ENCODE results near the gene FABP6. TPM values are rescaled to one million over a fixed set of nuclear protein-coding genes. Genes with fewer than 3 reads are reported as not detected.

The FABP6 gene
- total and polyA plus RNA-seq, 4 donors = not detected

DNA sequence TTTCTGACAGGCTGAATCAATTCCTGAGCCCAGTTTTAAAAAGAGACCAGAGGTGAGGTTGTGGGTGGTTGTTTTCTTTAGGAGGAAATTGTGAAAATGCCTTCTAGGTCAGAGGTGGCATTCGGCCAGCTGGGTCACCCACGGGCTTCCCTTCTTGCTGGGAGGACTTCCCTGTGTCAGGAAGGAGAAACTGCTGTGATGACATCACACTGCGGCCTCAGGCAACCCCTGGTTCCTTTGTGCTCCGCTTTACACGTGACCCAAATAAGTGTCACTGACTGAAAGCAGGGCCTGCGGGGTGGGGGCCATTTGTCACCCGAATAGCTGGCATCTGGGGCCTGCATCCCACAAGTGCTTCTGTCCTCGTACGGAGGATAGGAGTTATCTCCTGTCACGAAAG lies 39.7 kb downstream of the FABP6 start:
- Histone ChIP-seq H3K27me3 (ENCODE audit: control insufficient read depth in 4 of 4, insufficient read depth in 4 of 4, low read length in 3 of 4) (no peaks in the 10 kb centered on the region), H3K9me3 (ENCODE audit: control insufficient read depth in 4 of 4, low read length in 3 of 4) (no peaks in the 10 kb centered on the region), H3K4me3 (ENCODE audit: low read depth in 1 of 3, low read length in 3 of 3) (no peak overlapping the region), H3K36me3 (ENCODE audit: control insufficient read depth in 4 of 4, insufficient read depth in 3 of 4, low read depth in 1 of 4, low read length in 3 of 4) (no peaks in the 10 kb centered on the region), H3K9ac (ENCODE audit: low read depth in 1 of 2, low read length in 2 of 2) (no peak overlapping the region), H3K27ac (ENCODE audit: low read depth in 1 of 2, low read length in 2 of 2) (peak overlapping the region; percentile 59 to 63), H3K4me1 (ENCODE audit: control insufficient read depth in 4 of 4, insufficient read depth in 4 of 4, low read length in 3 of 4) (peaks cover 0 to 11% (median 1%) of the 10 kb centered on the region in 4 donors)
- DNase-seq (ENCODE audit: low spot score) = peak; percentile 55
- peak in 1 of 2 donors; percentile 20 for TF ChIP-seq JUND (IDR thresholded peaks at IDR 0.05)
- TF ChIP-seq NR2F2 (IDR thresholded peaks at IDR 0.05) = peak; percentile 89
- TF ChIP-seq, protein P1, sequence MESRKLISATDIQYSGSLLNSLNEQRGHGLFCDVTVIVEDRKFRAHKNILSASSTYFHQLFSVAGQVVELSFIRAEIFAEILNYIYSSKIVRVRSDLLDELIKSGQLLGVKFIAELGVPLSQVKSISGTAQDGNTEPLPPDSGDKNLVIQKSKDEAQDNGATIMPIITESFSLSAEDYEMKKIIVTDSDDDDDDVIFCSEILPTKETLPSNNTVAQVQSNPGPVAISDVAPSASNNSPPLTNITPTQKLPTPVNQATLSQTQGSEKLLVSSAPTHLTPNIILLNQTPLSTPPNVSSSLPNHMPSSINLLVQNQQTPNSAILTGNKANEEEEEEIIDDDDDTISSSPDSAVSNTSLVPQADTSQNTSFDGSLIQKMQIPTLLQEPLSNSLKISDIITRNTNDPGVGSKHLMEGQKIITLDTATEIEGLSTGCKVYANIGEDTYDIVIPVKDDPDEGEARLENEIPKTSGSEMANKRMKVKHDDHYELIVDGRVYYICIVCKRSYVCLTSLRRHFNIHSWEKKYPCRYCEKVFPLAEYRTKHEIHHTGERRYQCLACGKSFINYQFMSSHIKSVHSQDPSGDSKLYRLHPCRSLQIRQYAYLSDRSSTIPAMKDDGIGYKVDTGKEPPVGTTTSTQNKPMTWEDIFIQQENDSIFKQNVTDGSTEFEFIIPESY (IDR thresholded peaks at IDR 0.05) = no peak
- TF ChIP-seq HNF4A (conservative IDR thresholded peaks at IDR 0.05) = no peak
- peak; percentile 28 for TF ChIP-seq SP1 (IDR thresholded peaks at IDR 0.05)
- TF ChIP-seq FOXA2 (IDR thresholded peaks at IDR 0.05) = no peak
- TF ChIP-seq, protein P2, sequence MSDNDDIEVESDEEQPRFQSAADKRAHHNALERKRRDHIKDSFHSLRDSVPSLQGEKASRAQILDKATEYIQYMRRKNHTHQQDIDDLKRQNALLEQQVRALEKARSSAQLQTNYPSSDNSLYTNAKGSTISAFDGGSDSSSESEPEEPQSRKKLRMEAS (IDR thresholded peaks at IDR 0.05) = no peak
- TF ChIP-seq RXRA (IDR thresholded peaks at IDR 0.05) = peak; percentile 67 to 68
- 55% methylated on average over 10 of the region's 10 CpGs for WGBS

GRCh38 chr5:160270704-160271103 lies 41.4 kb downstream of the FABP6 start:
- peaks cover 0 to 11% (median 1%) of the 10 kb centered on the region in 4 donors for H3K4me1 ChIP-seq (ENCODE audit: control insufficient read depth in 4 of 4, insufficient read depth in 4 of 4, low read length in 3 of 4)
- DNase-seq (ENCODE audit: low spot score) = no peak
- H3K36me3 ChIP-seq (ENCODE audit: control insufficient read depth in 4 of 4, insufficient read depth in 3 of 4, low read depth in 1 of 4, low read length in 3 of 4) = no peaks in the 10 kb centered on the region
- no peaks in the 10 kb centered on the region for H3K27me3 ChIP-seq (ENCODE audit: control insufficient read depth in 4 of 4, insufficient read depth in 4 of 4, low read length in 3 of 4)
- no peaks in the 10 kb centered on the region for H3K9me3 ChIP-seq (ENCODE audit: control insufficient read depth in 4 of 4, low read length in 3 of 4)
- H3K9ac ChIP-seq (ENCODE audit: low read depth in 1 of 2, low read length in 2 of 2) = peak overlapping the region in 1 of 2 donors; percentile 36
- no peak for TF ChIP-seq NR2F2 (IDR thresholded peaks at IDR 0.05)
- TF ChIP-seq, protein P3, sequence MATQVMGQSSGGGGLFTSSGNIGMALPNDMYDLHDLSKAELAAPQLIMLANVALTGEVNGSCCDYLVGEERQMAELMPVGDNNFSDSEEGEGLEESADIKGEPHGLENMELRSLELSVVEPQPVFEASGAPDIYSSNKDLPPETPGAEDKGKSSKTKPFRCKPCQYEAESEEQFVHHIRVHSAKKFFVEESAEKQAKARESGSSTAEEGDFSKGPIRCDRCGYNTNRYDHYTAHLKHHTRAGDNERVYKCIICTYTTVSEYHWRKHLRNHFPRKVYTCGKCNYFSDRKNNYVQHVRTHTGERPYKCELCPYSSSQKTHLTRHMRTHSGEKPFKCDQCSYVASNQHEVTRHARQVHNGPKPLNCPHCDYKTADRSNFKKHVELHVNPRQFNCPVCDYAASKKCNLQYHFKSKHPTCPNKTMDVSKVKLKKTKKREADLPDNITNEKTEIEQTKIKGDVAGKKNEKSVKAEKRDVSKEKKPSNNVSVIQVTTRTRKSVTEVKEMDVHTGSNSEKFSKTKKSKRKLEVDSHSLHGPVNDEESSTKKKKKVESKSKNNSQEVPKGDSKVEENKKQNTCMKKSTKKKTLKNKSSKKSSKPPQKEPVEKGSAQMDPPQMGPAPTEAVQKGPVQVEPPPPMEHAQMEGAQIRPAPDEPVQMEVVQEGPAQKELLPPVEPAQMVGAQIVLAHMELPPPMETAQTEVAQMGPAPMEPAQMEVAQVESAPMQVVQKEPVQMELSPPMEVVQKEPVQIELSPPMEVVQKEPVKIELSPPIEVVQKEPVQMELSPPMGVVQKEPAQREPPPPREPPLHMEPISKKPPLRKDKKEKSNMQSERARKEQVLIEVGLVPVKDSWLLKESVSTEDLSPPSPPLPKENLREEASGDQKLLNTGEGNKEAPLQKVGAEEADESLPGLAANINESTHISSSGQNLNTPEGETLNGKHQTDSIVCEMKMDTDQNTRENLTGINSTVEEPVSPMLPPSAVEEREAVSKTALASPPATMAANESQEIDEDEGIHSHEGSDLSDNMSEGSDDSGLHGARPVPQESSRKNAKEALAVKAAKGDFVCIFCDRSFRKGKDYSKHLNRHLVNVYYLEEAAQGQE (IDR thresholded peaks at IDR 0.05) = no peak
- TF ChIP-seq RAD21 (IDR thresholded peaks at IDR 0.05) = no peak
- TF ChIP-seq, protein P4, sequence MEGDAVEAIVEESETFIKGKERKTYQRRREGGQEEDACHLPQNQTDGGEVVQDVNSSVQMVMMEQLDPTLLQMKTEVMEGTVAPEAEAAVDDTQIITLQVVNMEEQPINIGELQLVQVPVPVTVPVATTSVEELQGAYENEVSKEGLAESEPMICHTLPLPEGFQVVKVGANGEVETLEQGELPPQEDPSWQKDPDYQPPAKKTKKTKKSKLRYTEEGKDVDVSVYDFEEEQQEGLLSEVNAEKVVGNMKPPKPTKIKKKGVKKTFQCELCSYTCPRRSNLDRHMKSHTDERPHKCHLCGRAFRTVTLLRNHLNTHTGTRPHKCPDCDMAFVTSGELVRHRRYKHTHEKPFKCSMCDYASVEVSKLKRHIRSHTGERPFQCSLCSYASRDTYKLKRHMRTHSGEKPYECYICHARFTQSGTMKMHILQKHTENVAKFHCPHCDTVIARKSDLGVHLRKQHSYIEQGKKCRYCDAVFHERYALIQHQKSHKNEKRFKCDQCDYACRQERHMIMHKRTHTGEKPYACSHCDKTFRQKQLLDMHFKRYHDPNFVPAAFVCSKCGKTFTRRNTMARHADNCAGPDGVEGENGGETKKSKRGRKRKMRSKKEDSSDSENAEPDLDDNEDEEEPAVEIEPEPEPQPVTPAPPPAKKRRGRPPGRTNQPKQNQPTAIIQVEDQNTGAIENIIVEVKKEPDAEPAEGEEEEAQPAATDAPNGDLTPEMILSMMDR (IDR thresholded peaks at IDR 0.05; ENCODE audit: low read depth, low read length, missing input control) = no peak
- TF ChIP-seq HNF4G (IDR thresholded peaks at IDR 0.05) = no peak
- no peak for TF ChIP-seq TAF1 (conservative IDR thresholded peaks at IDR 0.05)
- no peak for TF ChIP-seq SP1 (IDR thresholded peaks at IDR 0.05)
- no peak for TF ChIP-seq FOXA2 (IDR thresholded peaks at IDR 0.05)
- TF ChIP-seq, protein P2 (IDR thresholded peaks at IDR 0.05) = no peak
- TF ChIP-seq HNF4A (conservative IDR thresholded peaks at IDR 0.05) = no peak
- TF ChIP-seq YY1 (IDR thresholded peaks at IDR 0.05) = no peak
- TF ChIP-seq, protein P1 (IDR thresholded peaks at IDR 0.05) = no peak
- no peak for TF ChIP-seq EGR1 (IDR thresholded peaks at IDR 0.05; ENCODE audit: low read depth in 2 of 2)
- no peak for TF ChIP-seq RXRA (IDR thresholded peaks at IDR 0.05)
- TF ChIP-seq GABPA (IDR thresholded peaks at IDR 0.05 in 1 of 2, conservative IDR thresholded peaks at IDR 0.05 in 1 of 2) = no peak
- TF ChIP-seq FOXA1 (IDR thresholded peaks at IDR 0.05) = no peak
- no peak for TF ChIP-seq JUND (IDR thresholded peaks at IDR 0.05)
- TF ChIP-seq, protein P5, sequence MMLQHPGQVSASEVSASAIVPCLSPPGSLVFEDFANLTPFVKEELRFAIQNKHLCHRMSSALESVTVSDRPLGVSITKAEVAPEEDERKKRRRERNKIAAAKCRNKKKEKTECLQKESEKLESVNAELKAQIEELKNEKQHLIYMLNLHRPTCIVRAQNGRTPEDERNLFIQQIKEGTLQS (IDR thresholded peaks at IDR 0.05) = no peak
- WGBS = 73% methylated on average over 4 of the region's 4 CpGs
- H3K4me3 ChIP-seq (ENCODE audit: low read depth in 1 of 3, low read length in 3 of 3) = no peak overlapping the region
- peak overlapping the region in 1 of 2 donors; percentile 37 for H3K27ac ChIP-seq (ENCODE audit: low read depth in 1 of 2, low read length in 2 of 2)
